Measurements from ENCODE around the gene HOATZ.

- no peak for TF ChIP-seq EZH2 (IDR thresholded peaks at IDR 0.05; ENCODE audit: insufficient read depth, low read length)
- no peak for TF ChIP-seq CTCF (IDR thresholded peaks at IDR 0.05; ENCODE audit: insufficient read depth, low read depth, low read length)
Measured at GRCh38 chr11:111522426-111522825, 7.8 kb downstream of the HOATZ start.

All from astrocyte (in vitro differentiated cells and primary cell).